Islet of Langerhans (tissue), 1 donor: ENCODE data around the gene GAREM1.
"Not testable (repeated sequence)": the region's sequence is repeated elsewhere in the genome, so short reads cannot be mapped to it uniquely, and the experiment has no call there.

Experiments used
- FAIRE-seq: peaks from one replicate; lab custom pipeline; 2011; peaks lifted over from hg19 to GRCh38; lab: Jason Lieb, UNC

Gene GAREM1

GRCh38 chr18:32366586-32367538 is 103.8 kb downstream of the GAREM1 start:
- no peak for FAIRE-seq

GRCh38 chr18:32362484-32362883 is 108.2 kb downstream of the GAREM1 start:
- FAIRE-seq: no peak

- FAIRE-seq: no peak
Observed at GRCh38 chr18:32360682-32361345, 109.9 kb downstream of the GAREM1 start.

GRCh38 chr18:32358529-32358928 is 112.2 kb downstream of the GAREM1 start:
- no peak for FAIRE-seq

- FAIRE-seq: no peak
Observed at GRCh38 chr18:32358075-32358474, 112.6 kb downstream of the GAREM1 start.

- FAIRE-seq: peak; percentile 49
Observed at GRCh38 chr18:32355896-32356295, 114.8 kb downstream of the GAREM1 start.

GRCh38 chr18:32354518-32354917 is 116.2 kb downstream of the GAREM1 start:
- no peak for FAIRE-seq

GRCh38 chr18:32353257-32353656 is 117.4 kb downstream of the GAREM1 start:
- FAIRE-seq: no peak

- FAIRE-seq: no peak
Observed at GRCh38 chr18:32351032-32351431, 119.7 kb downstream of the GAREM1 start.

- FAIRE-seq: peak; percentile 96
Observed at GRCh38 chr18:32349728-32350395, 120.8 kb downstream of the GAREM1 start.

GRCh38 chr18:32346671-32347070 is 124.0 kb downstream of the GAREM1 start:
- FAIRE-seq: no peak

- FAIRE-seq: no peak
Observed at GRCh38 chr18:32343634-32344033, 127.0 kb downstream of the GAREM1 start.

GRCh38 chr18:32341112-32341511 is 129.6 kb downstream of the GAREM1 start:
- not testable (repeated sequence) for FAIRE-seq

GRCh38 chr18:32339045-32339444 is 131.6 kb downstream of the GAREM1 start:
- FAIRE-seq: no peak

- FAIRE-seq: no peak
Observed at GRCh38 chr18:32337821-32338220, 132.9 kb downstream of the GAREM1 start.

GRCh38 chr18:32337347-32337746 is 133.3 kb downstream of the GAREM1 start:
- no peak for FAIRE-seq

- FAIRE-seq: no peak
Observed at GRCh38 chr18:32335228-32335627, 135.5 kb downstream of the GAREM1 start.

GRCh38 chr18:32333781-32334180 is 136.9 kb downstream of the GAREM1 start:
- no peak for FAIRE-seq

- FAIRE-seq: no peak
Observed at GRCh38 chr18:32332708-32333107, 138.0 kb downstream of the GAREM1 start.

- FAIRE-seq: no peak
Observed at GRCh38 chr18:32328974-32329373, 141.7 kb downstream of the GAREM1 start.

GRCh38 chr18:32328379-32328778 is 142.3 kb downstream of the GAREM1 start:
- no peak for FAIRE-seq

GRCh38 chr18:32326450-32327308 is 144.0 kb downstream of the GAREM1 start:
- no peak for FAIRE-seq
